HG03139 (cell line): Measurements from ENCODE around the gene EPC1.
"Not testable (repeated sequence)": the region's sequence is repeated elsewhere in the genome, so short reads cannot be mapped to it uniquely, and the experiment has no call there.

Experiments used
- ATAC-seq: cut with Tn5 transposase; IDR thresholded peaks from one replicate; pipeline ENCODE4 v1.9.1; 2021; ENCODE audit not compliant: unreplicated experiment

EPC1 gene

DNA sequence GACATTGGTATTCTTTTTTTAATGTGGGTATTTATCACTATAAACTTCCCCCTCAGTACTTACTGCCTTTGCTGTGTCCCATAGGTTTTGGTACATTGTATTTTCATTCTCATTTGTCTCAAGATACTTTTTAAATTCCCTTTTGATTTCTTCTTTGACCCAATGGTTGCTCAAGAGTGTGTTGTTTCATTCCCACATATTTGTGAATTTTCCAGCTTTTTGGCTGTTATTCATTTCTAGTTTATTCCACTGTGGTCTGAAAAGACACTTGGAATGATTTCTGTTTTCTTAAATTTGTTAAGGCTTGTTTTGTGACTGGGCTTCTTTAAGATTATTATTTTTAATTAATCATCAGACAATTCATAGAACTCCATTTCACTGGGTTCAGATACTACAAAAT lies 105.0 kb downstream of the EPC1 start:
- ATAC-seq: no peak

DNA sequence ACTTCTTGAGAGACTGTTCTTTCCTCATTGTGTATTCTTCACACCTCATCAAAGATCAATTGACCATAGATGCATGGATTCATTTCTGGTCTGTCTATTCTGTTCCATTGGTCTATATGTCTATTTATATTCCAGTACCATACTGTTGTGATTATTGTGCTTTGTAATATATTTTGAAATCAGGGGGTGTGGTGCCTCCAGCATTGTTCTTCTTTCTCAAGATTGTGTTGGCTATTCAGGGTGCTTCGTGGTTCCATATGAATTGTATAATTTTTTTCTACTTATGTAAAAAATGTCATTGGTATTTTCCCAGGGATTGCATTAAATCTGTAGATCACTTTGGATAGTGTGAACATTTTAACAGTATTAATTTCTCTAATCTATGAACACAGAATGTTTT lies 106.5 kb downstream of the EPC1 start:
- ATAC-seq: no peak

DNA sequence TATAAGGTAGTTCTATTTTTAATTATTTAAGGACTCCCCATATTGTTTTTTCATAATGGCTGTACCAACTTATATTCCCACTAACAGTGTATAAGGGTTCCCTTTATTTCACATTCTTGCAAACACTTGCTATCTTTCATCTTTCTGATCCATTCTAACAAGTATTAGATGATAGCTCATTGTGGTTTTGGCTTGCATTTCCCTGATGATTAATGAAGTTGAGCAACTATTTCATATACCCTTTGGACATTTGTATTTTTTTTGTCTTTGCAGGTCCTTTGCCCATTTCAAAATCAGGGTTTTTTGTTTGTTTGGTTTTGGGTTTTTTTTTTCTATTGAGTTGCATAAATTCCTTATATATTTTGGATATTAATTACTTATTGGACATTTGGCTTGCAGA lies 107.2 kb downstream of the EPC1 start:
- no peak for ATAC-seq

DNA sequence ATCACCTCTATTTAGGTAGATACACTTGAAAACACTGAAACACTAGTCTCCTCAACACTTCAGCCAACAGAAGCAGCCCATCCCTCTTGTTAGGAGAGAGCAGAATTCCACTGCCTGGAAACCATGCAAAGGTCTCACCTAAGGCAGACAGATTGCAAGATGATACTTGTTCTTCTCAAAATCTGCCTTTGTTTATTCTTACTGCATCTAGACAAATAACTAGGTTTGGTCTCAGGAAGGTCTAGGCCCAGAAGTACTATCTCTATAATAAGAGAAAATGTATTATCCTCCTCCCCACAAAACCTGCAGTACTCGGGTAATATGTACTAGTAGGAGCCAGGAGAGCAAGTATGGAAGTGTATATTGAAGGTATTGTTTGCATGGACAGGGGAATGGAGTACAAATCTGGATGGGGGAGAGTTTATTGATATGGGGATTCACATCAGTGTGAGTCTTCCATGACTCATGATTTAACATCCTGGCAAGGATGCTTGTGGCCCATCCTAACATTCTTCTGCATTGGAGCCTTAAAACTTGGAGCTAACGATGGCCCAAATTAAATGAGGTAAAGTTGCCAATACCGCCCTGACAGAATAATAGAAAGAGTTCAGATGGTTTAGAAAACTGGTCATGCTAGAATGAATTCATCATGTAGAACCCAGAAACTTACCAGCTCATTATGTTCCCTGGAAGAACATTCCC lies 109.2 kb downstream of the EPC1 start:
- ATAC-seq: no peak

DNA sequence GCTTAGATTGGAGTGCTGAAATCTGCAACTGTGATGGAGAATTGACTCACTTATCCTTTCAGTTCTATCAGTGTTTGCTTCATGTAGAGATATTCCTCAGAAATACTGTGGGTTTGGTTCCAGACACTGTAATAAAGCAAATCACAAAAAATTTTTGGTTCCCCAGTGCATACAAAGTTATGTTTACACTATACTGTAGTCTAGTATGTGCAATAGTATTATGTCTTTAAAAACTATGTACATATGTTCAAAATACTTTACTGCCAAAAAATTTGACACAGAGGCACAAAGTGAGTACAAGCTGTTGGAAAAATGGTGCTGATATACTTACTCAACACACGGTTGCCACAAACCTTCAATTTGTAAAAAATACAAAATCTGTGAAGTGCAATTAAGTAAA lies 112.5 kb downstream of the EPC1 start:
- no peak for ATAC-seq

DNA sequence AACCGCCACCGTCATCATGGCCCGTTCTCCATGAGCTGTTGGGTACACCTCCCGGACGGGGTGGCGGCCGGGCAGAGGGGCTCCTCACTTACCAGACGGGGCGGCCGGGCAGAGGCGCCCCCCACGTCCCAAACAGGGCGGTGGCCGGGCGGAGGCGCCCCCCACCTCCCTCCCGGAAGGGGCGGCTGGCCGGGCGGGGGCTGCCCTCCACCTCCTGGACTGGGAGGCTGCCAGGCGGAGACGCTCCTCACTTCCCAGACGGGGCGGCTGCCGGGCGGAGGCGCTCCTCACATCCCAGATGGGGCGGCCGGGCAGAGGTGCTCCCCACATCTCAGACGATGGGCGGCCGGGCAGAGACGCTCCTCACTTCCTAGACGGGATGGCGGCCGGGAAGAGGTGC lies 113.6 kb downstream of the EPC1 start:
- ATAC-seq: not testable (repeated sequence)

DNA sequence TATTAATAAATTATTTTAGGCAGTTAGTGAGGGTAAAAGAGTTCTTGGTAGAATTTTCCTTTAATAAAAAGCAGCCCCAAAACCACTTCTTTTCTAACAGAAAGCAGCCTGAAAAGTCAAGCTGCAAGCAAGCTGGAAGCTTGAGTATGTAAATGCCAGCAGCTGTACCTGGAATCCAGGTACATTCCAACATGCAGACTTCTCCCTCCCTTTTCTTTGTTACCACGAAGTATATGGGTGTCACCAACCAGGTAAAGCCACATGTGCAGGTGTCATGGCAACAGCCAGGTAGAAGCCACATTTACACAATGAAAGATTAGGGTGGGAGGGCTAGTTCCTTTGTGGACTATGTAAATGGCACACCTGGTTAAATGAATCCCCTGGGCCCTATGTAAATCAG lies 114.6 kb downstream of the EPC1 start:
- no peak for ATAC-seq

DNA sequence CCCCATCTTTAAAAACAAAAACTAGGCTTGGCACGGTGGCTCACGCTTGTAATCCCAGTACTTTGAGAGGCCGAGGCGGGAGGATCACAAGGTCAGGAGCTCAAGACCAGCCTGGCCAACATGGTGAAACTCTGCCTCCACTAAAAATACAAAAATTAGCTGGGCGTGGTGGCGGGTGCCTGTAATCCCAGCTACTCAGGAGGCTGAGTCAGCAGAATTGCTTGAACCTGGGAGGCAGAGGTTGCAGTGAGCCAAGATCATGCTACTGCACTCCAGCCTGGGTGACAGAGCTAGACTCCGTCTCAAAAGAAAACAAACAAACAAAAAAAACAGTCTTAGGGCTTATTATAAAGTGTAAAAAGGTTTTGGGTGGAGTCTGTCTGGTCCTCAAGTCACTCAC lies 117.2 kb downstream of the EPC1 start:
- ATAC-seq: not testable (repeated sequence)

DNA sequence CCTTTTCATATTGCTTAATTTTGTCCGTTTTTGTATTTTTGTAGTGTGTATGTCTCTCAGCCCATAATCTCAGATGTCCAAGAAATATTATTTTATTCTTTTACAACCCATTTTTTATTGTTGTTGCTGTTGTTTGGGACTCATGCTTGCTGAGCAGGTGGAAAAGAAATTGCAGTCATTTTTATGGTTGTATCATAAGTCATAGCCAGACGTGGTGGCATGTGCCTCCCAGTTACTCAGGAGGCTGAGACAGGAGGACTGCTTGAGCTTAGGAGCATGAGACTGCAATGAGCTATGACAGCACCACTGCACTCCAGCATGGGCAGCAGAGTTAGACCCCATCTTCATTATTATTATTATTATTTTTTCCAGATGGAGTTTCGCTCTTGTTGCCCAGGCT lies 117.8 kb downstream of the EPC1 start:
- ATAC-seq: no peak

DNA sequence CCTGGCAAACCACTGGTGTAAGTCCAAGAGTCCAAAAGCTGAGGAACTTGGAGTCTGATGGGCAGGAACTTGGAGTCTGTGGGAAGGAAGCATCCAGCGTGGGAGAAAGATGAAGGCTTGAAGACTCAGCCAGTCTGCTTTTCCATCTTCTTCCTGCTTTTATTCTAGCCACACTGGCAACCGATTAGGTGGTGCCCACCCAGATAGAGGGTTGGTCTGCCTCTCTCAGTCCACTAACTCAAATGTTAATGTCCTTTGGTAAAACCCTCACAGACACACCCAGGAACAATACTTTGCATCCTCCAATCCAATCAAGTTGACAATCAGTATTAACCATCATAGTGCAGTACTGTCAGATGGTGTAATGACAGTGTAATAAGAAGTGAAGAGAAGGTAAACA lies 119.2 kb downstream of the EPC1 start:
- ATAC-seq: no peak

DNA sequence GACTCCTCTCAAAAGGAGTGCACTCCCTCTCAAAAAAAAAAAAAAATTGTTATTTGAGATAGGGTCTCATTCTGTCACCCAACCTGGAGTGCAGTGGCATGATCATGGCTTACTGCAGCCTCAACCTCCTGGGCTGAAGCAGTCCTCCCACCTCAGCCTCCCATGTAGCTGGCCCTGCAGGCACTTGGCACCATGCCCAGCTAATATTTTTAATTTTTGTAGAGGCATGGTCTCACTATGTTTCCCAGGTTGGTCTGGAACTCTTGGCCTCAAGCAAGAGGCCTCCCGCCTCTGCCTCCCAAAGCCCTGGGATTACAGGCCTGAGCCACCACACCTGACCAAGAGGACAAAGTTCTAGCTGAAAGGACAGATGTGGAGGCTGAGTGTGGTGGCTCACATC lies 120.3 kb downstream of the EPC1 start:
- no peak for ATAC-seq

DNA sequence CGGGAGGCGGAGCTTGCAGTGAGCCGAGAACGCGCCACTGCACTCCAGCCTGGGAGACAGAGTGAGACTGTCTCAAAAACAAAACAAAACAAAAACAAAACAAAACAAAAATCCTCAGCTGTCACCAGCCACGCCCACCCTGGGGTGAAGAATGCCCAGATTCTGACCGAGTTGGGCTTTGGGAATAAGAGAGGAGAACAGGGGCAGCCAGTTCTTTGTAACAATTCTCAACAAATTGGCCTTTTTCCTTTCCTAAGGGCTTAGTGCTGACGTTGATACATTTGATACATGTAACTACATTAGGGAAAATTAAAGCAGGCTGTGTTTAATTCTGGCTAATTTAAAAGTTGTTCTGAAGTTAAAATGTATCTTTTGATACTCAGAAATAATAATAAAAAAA lies 121.0 kb downstream of the EPC1 start:
- ATAC-seq: no peak

DNA sequence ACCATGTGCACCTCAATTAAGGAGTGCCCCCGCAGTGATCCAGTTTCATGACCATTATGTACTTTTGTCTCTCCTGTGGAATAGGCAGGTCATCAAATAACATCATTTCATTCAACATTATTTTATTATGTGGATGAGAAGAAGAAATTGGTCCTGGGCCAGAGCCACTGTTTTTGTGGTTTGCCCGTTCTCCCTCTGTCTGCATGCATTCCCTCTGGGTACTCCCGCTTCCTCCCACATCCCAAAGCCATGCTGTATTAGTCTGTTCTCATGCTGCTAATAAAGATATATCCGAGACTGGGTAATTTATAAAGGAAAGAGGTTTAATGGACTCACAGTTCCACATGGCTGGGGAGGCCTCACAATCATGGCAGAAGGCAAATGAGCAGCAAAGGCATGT lies 124.6 kb downstream of the EPC1 start:
- not testable (repeated sequence) for ATAC-seq

DNA sequence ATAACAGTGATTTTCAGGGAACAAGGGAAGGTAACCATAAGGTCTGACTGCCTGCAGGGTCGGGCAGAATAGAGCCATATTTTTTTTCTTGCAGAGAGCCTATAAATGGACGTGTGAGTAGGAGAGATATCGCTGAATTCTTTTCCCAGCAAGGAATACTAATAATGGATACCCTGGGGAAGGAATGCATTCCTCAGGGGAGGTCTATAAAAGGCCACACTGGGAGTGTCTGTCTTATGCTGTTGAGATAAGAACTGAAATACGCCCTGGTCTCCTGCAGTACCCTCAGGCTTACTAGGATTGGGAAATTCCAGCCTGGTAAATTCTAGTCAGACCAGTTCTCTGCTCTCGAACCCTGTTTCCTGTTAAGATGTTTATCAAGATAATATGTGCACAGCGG lies 127.8 kb downstream of the EPC1 start:
- ATAC-seq: not testable (repeated sequence)

DNA sequence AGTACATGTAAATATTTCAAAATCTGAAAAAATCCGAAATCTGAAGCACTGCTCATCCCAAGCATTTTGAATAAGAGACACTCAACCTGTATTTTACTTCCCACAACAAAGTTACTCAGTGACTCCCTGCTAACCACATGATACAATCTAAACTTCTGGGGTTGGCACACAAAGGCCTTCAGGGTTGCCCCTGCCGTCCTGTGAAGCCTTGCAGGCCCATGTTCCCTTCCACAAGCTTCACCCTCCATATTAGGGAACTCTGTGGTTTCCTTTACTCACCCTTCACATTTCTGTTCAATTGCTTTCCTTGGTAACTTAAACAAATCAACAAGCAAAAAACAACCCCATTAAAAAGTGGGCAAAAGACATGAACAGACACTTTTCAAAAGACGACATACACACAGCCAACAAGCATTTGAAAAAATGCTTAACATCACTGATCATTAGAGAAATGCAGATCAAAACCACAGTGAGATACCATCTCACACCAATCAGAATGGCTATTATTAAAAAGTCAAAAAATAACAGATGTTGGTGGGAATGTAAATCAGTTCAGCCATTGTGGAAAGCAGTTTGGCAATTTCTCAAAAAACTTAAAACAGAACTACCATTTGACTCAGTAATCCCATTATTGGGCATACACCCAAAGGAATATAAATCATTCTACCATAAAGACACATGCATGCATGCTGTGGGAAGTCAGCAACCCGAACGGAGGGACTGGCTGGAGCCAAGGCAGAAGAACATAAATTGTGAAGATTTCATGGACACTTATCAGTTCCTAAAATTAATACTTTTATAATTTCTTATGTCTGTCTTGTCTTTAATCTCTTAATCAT lies 128.5 kb downstream of the EPC1 start:
- not testable (repeated sequence) for ATAC-seq
